Brain pericyte (primary cell): Measurements from ENCODE around the gene RIPK1.
A peak's percentile ranks its signal among the peaks of the same experiment; 100 is the strongest.
"Not testable (repeated sequence)": the region's sequence is repeated elsewhere in the genome, so short reads cannot be mapped to it uniquely, and the experiment has no call there.

Source experiments
- DNase-seq: peaks from one replicate; pipeline ENCODE4 v3.0.0-alpha.2; 2012; ENCODE audit warnings: low read depth, low spot score

RIPK1 gene

DNA sequence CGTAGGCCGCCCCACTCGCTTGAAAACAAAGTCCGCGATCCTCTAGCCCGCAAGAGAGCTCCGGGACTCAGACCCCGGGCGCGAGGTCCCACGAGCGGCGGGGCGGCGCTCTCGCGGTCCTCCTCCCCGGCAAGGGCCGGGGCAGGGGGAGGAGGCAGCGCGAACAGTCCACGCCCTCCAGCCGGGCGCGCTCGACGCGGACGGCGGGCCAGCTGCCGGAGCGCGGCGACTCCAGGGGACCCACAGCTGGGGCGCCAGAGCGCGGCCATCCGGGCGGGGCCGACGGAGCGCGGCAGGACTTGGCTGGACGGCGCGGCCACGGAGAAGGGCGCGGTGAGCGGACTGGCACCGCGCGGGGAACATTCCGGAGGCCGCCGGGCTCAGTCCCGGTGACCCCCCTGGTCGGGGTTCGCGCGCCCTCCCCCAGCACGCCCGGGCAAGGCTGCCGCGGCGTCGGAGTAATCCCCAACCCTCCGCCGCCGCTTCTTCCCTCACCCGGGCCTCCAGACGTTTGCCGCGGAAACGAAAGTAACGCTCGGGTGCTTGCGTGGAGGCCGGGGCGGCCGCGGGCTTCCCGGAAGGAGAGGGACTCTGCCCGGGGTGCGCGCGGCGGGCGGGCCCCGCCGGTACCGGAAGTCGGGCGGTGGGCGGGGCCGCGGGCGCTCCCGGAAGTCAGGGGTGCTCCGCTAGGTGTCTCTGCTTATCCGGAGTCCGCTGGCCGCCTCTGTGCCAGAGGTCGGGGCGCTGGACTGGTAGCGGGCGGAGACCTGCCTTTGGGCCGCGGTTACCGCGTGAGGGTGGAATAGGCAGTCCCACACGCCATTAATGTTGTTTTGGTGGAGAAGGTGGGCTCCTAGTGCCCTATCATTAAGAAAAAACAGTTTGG is at the start of gene RIPK1:
TSS of gene RIPK1 (plus strand) at position 166 of the 886 bp plus-strand sequence. CDS start 8,330 bp downstream, outside the sequence.
- peak; percentile 31 for DNase-seq

DNA sequence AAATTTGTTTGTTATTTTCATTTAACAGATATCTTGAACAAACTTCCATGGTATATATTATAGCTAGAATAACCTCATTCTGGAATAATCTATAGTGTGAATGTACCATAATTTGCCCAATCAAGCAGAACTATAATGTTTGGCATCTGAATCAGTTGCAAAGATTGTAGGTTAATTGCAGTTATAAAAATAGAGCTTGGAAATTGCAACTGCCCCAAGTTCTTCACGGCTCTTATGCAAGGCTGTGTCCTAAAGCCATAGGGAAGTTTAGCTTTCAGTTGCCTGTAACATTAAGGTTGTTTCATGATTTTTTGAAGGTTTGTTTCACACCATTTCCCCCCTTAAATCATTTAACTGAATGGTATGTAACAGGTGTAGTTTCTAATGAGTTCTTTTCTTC is 49.2 kb upstream of the RIPK1 start:
- DNase-seq: no peak

DNA sequence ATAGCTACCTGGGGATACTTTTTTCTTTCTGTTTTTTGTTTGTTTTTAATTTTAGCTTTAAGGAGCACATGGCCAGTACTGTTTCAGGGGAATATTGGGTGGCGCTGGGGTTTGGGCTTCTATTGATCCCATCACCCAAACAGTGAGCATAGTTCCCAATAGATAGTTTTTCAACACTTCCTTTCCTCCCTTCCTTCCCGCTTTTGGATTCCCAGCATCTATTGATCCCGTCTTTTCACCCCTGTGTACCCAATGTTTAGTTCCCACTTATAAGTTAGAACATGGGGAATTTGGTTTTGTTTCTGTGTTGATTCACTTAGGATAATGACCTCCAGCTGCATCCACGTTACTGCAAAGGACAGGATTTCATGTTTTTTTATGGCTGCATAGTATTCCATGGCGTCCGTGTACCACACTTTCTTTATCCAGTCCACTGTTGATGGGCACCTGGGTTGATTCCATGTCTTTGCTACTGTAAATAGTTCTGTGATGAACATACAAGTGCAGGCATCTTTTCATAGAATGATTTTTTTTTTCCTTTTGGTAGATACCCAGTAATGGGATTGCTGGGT is 48.5 kb upstream of the RIPK1 start:
- DNase-seq: no peak

DNA sequence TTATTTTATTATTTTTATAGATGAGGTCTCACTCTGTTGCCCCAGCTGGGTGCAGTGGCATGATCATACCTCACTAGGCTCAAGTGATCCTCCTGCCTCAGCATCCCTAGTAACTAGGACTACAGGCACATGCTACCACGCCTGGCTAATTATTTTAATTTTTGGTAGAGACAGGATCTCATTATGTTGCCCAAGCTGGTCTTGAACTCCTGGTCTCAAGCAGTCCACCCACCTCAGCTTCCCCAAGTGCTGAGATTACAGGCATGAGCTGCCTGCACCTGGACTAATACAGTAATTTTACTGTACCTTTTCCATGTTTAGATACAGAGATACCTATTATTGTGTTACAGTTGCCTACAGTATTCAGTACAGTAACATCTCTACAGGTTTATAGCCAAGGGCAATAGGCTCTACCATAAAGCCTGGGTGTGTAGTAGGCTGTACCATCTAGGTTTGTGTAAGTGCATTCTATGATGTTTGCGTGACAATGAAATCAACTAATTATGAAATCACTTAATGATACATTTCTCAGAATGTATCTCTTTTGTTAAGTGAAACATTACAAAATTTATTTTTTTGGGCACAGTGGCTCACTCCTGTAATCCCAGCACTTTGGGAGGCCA is 47.2 kb upstream of the RIPK1 start:
- not testable (repeated sequence) for DNase-seq

GRCh38 chr6:3022765-3023662 is 45.3 kb upstream of the RIPK1 start:
- DNase-seq: no peak

- DNase-seq: no peak
Observed at GRCh38 chr6:3023663-3024483, 44.4 kb upstream of the RIPK1 start.

DNA sequence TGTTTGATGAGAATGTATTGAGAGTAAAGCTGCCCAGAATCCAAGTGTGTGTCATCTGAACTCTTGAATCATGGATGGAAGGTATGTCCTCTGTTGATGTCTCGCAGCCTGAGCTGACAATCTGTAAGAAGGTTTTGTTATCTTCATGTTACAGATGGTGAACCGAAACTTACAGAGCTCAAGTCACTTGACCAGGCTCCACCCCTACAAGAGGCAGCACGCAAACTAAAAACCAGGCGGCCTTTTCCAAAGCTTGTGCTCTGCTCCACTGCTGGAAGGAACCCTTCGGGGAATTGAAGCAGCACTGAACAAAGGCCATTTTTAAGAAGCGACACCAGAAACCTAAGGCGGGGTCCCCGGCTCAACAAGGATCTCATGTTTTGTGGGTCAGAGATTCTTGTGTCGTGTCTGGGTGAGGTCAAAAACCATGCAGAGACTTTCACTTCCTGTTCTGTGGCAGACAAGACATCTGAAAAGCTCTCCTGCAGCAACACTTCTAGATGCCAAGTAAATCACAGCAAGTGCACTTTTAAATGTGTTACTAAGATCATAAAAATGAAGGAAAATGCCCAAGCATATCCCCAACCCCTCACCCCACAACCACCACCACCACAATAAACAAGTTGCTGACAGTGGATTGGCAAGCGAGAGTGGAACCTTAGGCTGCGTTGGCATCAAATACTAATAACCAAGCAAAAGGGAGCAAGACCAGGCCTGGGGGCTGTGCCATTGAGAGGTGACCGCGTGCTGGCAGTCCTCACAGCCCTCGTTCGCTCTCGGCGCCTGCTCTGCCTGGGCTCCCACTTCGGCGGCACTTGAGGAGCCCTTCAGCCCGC is 41.3 kb upstream of the RIPK1 start:
- DNase-seq: no peak

- not testable (repeated sequence) for DNase-seq
Observed at GRCh38 chr6:3028156-3028555, 40.1 kb upstream of the RIPK1 start.

GRCh38 chr6:3031857-3032640 is 36.2 kb upstream of the RIPK1 start:
- no peak for DNase-seq

GRCh38 chr6:3032986-3033385 is 35.3 kb upstream of the RIPK1 start:
- no peak for DNase-seq

DNA sequence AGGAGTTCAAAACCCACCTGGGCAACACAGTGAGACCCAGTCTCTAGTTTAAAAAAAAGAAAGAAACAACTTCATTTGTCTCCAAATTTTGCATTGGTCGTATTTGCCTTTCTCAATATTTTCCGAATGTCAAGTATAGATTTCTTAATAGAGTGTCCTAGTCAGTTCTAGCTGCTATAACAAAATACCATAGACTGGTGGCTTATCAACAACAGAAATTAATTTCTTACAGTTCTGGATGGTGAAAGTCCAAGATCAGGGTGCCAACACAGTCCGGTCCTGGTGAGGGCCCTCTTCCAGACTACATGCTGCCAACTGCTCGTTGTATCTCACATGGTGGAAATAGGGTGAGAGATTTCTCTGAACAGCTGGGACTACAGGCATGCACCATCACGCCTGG is 34.6 kb upstream of the RIPK1 start:
- DNase-seq: no peak

GRCh38 chr6:3035397-3035796 is 32.9 kb upstream of the RIPK1 start:
- no peak for DNase-seq

GRCh38 chr6:3036861-3037637 is 31.2 kb upstream of the RIPK1 start:
- DNase-seq: no peak

DNA sequence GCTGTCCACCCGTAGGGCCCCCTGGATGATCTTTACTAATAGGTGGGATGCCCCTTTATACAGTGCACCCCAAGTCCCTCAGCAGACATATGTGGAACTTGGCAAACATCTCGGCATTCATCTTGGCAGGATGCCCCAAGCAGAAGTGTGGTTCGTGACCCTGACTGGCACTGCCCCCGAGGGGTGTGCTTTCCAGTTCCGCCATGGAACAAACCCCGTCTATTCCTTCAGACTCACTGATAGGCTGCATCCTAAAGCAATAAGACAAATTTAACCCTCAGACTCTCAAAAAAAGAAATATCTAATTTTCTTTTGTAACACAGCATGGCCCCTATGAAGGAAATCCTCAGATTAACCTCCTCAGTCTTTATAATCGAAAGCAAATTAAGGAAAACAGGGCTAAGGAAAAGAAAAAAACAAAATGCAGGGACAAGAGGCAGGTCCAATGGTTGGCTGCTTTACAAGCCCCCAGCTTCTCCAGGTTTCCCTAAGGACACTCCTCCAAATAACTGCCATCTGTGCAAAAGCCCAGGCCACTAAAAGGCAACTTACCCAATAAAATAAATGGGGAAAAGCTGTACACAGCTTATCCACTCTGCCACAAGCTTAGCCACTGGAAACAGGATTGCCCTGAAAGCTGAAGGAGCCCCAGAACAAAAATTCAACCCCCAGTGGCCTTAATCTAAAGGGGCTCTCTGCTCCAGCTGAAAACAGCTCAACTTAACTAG is 30.5 kb upstream of the RIPK1 start:
- DNase-seq: no peak

DNA sequence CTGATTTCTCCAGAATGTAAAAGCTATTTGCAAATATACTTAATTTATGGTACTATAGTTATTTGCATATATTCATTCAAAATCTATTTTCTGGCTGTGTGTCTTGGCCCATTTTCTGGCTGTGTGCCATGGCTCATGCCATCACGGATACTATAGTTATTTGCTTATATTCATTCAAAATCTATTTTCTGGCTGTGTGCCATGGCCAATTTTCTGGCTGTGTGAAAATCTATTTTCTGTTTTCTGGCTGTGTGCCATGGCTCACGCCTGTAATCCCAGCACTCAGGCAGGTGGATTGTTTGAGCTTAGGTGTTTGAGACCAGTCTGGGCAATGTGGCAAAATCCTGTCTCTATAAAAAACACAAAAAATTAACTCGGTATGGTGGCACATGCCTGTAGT is 28.9 kb upstream of the RIPK1 start:
- no peak for DNase-seq

- DNase-seq: no peak
Observed at GRCh38 chr6:3041147-3041546, 27.1 kb upstream of the RIPK1 start.

DNA sequence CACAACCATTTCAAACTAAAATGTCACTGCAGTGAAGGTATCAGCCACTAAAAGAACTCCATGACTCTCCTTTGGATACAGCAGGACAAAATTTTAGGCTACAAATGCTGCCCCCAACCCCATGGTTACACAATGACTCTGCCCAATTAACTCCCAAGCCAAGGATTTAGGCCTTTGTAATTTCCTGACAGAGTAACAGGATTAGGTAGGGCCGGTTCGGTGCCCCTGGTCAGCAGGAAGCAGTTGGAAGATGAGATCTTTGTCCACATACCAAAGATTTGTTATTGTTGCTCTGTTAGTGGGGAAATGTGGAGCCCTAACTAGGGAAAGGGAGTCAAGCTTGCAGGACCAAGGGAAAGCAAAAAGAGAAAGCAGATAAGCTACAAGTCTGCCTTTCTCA is 26.7 kb upstream of the RIPK1 start:
- DNase-seq: no peak

DNA sequence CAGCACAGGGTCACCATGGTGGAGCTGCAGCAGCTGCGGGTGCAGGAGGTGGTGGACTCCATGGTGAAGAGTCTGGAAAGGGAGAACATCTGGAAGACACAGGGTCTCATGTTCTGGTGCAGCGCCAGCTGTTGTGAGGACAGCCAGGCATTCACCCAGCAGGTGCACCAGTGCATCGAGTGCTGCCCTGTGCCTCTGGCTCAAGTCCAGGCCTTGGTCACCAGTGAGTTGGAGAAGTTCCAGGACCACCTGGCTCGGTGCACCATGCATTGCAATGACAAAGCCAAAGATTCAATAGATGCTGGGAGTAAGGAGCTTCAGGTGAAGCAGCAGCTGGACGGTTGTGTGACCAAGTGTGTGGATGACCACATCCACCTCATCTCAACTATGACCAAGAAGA is 22.9 kb upstream of the RIPK1 start:
- no peak for DNase-seq
